NCI-H2107 treated with DMSO at 0.1 percent for 48 hours (cell line): ENCODE results near the gene BAIAP2.
"Not testable (repeated sequence)": the region's sequence is repeated elsewhere in the genome, so short reads cannot be mapped to it uniquely, and the experiment has no call there.

Source experiments
- DNase-seq: peaks from one replicate; lab custom pipeline; 2025; ENCODE audit not compliant: unreplicated experiment; lab: John Stamatoyannopoulos, UW

BAIAP2 gene

DNA sequence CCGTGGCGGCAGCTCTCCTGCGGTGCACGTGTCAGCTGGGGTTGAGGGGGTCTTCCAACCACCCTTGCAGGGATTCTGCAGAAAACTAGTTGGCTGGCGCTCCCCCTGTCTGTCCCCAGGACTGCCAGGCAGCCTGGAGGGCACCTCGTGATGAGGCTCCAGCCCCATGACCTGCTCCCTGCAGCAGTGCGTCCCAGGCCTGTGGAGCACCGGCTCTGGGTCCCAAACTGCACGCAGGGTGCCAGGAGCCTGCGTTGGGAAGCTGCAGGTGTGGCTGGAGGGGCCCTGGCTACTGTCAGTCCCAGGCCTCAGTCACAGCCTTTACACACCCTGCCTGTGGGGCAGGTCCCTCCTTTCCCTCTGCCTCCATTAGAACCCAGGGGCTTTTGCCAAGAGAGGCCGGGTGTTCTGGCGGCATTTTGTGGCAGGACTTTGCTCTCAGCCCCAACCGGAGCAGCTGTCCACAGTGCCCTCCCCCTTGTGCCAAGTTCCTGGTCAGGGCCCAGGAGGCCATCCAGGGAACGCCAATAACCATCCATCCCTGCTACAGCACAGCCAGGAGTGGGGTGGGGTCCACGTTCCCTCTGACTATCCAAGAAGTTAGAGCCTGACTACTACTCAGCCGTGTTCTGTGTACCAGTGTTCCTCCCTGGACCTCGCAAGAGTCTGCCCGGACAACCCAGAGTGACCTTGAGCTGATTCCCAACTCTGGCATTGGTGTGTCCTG lies 34.2 kb upstream of the BAIAP2 start:
- no peak for DNase-seq

DNA sequence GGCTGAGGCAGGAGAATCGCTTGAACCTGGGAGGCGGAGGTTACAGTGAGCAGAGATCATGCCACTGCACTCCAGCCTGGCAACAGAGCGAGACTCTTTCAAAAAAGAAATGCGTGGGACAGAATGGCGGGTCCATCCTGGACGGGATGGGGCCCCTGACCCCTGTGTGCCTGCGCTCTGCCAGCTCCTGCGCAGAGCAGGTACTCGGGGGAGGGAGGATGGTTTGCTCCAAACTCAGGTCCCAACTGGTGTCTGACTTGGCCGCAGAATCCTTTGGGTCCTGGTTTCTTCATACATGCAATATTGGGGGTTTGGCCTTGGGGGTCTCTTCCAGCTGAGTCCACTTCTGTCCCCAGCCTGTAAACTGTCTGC lies 33.0 kb upstream of the BAIAP2 start:
- DNase-seq, result no peak

GRCh38 chr17:81002409-81003361 lies 32.3 kb upstream of the BAIAP2 start:
- DNase-seq, result peak; percentile 37

- DNase-seq, result no peak
Measured at GRCh38 chr17:81003711-81004475, 31.1 kb upstream of the BAIAP2 start.

- no peak for DNase-seq
Measured at GRCh38 chr17:81006891-81007290, 28.1 kb upstream of the BAIAP2 start.

- no peak for DNase-seq
Measured at GRCh38 chr17:81008140-81008539, 26.8 kb upstream of the BAIAP2 start.

- no peak for DNase-seq
Measured at GRCh38 chr17:81009136-81009535, 25.8 kb upstream of the BAIAP2 start.

GRCh38 chr17:81010935-81011334 lies 24.0 kb upstream of the BAIAP2 start:
- DNase-seq, result no peak

- DNase-seq, result no peak
Measured at GRCh38 chr17:81011951-81012350, 23.0 kb upstream of the BAIAP2 start.

- no peak for DNase-seq
Measured at GRCh38 chr17:81012574-81013447, 22.1 kb upstream of the BAIAP2 start.

GRCh38 chr17:81013642-81014041 lies 21.3 kb upstream of the BAIAP2 start:
- no peak for DNase-seq

GRCh38 chr17:81015136-81015535 lies 19.8 kb upstream of the BAIAP2 start:
- no peak for DNase-seq

- DNase-seq, result no peak
Measured at GRCh38 chr17:81016575-81016974, 18.4 kb upstream of the BAIAP2 start.

DNA sequence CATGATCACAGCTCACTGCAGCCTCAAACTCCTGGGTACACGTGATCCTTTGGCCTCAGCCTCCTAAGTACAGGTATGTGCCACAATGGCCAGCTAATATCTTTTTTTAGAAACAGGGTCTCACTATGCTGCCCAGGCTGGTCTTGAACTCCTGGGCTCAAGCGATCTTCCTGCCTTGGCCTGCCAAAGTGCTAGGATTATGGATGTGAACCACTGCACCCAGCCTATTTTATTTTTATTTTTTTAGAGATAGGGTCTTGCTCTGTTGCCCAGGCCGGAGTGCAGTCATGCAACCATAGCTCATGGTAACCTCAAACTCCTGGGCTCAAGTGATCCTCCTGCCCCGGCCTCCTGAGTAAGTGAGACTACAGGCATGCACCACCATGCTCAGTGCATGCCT lies 17.6 kb upstream of the BAIAP2 start:
- DNase-seq, result not testable (repeated sequence)

- DNase-seq, result peak; percentile 68
Measured at GRCh38 chr17:81018044-81018802, 16.7 kb upstream of the BAIAP2 start.

DNA sequence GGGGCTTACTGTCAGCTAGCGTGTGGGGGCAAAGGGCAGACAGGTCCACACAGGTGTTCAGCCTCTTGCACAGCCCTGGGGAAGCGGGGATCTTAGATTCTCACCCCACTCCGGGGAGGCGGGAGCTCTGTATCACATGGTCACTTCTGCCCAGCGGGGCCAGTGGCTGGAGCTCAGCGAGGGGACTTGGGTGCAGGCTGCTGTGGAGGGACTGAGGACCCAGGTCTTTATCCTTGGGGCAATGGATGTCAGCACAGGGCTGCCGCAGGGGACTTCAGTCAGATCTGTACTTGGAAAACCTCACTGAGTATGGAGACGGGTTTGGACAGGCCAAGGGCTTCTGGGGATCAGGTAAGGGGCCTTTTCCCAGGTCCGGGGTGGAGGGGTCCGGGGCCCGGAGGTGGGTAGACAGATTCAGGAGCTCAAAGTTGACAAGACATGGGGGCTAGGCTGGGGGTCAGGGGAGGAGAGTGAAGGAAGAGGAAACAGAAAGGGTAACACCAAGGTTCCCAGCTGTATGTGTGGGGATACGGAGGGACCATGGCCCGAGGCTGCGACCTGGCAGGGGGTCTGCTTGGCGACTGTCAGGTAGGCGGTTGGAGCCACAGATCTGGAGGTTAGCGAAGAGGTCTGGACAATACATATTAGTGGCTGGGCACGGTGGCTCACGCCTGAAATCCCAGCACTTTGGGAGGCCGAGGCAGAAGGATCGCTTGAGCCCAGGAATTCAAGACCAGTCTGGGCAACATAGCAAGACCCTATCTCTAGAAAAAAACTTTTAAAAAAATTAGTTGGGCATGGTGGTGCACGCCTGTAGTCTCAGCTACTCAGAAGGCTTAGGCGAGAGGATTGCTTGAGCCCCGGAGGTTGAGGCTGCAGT lies 15.1 kb upstream of the BAIAP2 start:
- DNase-seq, result no peak

GRCh38 chr17:81020443-81020766 lies 14.5 kb upstream of the BAIAP2 start:
- no peak for DNase-seq

DNA sequence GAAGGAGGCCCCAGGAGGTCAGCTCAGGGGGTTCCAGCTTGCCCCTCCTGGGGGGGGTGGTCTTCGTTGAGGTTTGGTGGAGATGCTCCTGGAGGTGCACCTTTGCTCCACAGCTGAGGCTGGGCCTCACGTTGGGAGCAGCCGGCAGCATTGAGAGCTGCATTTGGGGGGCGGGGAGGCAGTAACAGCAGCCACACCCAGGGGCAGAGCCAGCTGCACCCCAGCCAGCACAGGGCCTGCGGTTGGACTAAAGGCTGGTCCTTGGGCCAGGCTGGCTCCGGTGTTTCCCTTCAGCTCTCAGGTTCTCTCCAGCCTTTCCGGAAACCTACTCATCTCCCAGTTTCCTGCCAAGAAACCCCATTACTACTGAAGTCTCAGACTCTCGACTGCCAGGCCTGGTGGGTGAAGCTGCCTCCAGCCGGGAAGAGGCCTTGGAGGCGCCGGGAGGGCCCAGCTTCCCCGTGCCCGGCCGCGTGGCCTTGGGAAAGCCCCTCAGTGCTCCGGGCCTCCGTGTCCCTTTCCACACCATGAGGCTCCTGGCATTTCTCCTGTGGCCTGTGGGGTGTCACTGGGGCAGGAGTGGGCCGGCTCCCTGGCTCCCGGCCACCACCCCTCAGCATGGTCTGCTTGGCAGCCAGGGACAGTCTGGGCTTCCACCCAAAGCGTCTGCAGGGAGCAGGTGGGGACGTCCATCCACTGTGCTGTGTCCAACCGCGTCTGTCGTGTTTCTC lies 14.0 kb upstream of the BAIAP2 start:
- no peak for DNase-seq
